ENCODE results near the gene LRRC38.
"Not testable (repeated sequence)": the region's sequence is repeated elsewhere in the genome, so short reads cannot be mapped to it uniquely, and the experiment has no call there.

LRRC38 gene, protein sequence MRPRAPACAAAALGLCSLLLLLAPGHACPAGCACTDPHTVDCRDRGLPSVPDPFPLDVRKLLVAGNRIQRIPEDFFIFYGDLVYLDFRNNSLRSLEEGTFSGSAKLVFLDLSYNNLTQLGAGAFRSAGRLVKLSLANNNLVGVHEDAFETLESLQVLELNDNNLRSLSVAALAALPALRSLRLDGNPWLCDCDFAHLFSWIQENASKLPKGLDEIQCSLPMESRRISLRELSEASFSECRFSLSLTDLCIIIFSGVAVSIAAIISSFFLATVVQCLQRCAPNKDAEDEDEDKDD

DNA sequence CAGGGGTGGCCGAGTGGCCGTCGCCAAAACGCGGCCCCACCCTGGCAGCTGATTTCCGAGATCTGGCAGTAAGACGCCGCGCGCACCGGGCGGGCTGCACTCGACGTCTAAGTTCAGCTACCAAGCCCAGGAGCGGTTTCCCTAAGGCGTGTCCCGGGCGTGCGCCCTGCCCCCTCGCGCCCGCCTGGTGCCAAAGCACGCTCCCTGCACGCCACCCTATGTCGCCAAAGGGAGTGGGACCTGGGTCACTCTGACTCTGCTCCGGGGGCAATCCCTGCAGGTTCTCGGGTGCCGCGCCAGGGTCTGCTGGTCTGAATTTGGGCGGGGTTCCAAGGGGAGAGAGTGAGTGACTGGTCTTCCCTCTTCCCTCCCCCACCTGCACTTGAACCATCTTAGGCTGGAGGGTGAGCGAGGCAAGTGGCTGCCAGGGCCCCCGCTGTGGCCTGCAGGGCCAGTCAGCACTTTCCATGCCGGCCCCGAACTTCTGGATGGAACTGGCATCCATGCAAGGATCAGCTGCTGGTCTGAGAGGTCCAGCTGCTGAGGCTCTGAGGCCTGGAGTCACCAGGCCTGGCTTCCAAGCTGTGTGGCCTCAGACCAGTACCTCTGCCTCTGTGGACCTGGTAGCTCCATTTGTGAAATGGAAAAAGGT is at the start of gene LRRC38:
Gene LRRC38, minus strand, starts transcription at position 109 of the 652 bp plus-strand sequence. CDS start 410 bp downstream, outside the sequence.
- DNase-seq, result no peak

DNA sequence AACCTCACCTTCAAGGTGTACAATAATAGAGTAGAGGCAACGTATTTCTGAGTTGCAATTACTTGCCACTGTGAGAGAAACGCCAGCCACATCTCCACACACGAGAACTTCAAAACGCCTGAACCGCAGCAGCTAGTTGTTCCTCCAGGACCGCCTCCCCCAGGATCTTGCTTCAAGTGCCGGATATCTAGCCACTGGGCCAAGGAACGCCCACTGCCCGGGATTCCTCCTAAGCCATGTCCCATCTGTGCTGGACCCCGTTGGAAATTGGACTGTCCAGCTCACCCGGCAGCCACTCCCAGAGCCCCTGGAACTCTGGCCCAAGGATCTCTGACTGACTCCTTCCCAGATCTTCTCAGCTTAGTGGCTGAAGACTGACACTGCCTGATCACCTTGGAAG is 49.2 kb upstream of the LRRC38 start:
- DNase-seq, result not testable (repeated sequence)

DNA sequence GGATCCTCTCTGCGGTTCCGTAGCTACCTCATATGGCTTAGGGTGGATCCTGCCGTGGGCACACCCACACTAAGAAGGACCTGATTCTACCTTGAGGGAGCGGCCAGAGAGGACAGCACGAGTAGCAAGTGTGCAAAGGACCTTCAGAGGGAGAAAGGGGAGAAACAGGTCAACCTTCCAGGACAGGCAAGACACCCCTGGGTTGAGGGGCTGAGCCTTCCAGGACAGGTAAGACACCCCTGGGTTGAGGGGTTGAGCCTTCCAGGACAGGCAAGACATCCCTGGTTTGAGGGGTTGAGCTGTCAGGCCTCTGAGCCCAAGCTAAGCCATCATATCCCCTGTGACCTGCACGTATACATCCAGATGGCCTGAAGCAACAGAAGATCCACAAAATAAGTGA is 46.7 kb upstream of the LRRC38 start:
- no peak for DNase-seq

DNA sequence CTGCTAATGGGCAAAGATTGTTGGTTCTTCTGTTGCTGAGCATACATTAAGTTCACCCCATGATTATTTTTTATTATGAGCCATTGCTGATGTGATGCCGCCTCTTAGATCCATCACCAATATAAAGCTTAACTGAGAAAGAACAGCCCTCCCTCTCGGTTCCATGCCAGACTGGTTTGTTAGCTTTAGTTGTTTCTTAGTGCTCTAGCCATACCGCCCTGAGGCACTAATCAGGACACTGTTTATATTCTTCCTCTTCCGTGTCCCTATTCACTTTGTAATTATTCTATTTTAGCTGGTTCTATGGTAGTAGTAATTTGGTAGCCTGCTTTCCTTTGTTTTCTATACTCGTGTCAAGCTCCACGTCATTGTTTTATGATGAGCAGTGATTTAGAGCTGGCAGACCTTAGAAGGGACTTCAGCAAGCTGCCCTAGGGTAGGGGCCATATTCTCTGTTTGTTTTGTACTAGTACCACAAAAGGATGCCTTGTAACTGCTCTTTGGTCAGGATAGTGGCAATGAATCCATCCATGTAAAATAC is 42.5 kb upstream of the LRRC38 start:
- no peak for DNase-seq

DNA sequence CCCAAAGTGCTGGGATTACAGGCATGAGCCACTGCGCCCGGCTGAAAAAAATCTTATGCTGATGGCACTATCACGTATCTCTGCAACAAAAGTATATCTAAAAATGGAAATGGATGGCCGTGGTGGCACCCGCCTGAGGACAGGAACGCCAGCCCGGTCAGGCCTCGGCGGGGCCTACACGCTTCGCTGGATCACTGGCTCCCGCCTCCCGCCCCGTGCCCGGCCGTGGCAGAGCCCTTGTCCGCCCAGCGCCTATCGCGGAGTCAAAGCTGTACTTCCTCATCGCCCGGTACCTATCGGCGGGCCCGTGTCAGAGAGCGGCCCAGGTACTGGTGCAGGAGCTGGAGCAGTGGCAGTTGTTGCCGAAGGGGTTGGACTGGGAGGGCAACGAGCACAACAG is 41.0 kb upstream of the LRRC38 start:
- DNase-seq, result no peak

DNA sequence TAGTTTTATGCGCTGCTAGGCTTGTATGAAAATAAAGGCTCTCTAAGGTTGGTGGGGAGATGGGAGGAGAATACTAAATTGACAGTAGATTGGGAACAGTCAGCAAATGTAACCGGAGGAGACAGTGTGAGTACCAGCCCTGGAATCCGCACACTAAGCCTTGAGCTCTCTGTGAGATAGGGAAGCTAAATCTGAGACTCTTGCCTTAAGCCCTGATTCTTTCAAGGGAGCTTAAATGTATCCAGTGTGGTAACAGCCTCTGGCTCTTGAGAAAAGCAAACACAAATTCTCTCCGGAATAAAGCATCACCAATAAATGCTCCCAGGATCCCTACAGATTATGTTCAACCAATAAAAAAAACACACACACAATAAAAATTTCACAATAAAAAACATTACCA is 36.9 kb upstream of the LRRC38 start:
- DNase-seq, result no peak

DNA sequence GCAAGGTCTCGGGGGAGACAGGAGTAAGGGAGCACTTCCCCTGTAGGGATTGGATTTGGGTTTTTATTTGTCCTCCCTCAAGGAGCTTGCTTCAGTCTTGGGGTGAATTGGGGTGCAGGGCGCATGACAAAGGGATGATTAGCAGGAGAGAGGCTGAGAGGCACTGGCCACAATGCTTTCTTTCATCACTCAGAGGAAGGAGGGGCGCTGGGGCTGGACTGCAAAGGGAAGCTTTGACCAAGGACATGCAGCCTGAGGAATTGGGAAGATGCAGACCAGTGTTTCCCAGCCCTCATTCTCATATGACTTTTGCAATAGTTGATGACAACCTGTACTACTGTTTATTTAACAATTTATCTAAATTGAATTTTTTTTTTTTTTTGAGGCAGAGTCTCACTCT is 35.7 kb upstream of the LRRC38 start:
- DNase-seq, result no peak

DNA sequence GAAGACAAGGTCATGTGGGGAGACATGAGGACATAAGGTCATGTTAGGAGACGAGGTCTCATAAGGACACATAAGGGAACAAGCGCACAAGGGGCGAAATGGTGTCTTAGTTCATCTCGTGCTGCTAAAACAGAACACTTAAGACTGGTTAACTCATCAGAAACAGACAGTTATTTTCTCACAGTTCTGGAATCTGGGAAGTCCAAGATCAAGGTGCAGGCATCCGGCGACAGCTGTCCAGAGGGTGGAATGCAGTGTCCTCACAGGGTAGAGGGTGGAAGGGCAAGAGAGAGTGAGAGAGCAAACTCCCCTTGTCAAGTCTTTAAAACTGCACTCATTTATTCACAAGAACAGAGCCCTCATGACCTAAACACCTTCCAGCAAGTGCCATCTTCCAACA is 35.2 kb upstream of the LRRC38 start:
- DNase-seq, result no peak

DNA sequence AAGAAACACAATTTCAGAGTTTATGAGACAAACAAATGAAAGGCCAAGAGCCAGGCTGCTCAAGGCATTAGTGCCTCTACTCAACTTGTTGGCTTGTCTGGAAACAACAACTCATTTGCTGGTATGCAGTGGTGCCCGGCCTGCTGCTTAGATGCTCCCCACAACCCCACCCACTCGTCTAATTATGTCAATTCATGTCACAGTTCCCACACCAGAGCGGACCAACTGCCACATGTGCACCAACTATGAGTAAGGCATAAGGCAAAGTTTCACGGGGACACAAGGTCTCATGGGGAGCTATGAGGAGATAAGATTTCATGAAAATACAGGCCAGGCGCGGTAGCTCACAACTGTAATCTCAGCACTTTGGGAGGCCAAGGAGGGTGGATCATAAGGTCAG is 34.5 kb upstream of the LRRC38 start:
- DNase-seq, result no peak

DNA sequence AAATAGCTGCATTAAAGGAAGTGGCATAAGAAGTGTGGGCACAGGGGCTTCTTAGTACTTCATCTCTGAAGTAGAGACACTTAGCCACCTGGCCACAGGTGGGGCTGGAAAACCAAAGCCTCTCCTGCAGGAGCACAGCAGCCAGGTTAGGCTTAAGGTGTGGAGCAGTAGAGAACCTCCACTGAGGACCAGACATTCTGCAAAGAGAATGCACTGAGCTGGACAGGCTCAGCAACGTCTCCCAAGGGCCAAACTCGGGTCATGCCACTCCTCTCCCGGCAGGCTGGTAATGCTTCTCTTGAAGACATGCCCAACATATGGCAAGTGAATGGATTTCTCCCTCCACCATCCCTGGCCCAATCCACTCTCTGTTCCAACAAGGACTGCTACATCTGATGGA is 33.0 kb upstream of the LRRC38 start:
- DNase-seq, result no peak

DNA sequence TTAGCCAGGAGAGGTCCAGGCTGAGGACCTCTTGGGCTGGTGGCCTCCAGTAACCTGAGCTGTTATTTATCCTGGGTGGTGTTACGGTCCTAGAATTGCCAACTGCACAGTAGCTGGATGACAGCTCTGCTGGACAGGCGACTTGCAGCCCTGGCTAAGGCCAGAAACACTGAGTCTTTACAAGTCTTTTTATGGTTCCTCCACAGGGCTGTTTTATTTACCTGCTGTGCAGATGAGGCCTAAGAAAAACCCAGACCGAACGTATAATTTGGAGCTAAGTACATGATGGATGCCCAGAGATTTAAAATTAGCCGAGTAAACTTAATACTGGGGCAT is 30.4 kb upstream of the LRRC38 start:
- no peak for DNase-seq

DNA sequence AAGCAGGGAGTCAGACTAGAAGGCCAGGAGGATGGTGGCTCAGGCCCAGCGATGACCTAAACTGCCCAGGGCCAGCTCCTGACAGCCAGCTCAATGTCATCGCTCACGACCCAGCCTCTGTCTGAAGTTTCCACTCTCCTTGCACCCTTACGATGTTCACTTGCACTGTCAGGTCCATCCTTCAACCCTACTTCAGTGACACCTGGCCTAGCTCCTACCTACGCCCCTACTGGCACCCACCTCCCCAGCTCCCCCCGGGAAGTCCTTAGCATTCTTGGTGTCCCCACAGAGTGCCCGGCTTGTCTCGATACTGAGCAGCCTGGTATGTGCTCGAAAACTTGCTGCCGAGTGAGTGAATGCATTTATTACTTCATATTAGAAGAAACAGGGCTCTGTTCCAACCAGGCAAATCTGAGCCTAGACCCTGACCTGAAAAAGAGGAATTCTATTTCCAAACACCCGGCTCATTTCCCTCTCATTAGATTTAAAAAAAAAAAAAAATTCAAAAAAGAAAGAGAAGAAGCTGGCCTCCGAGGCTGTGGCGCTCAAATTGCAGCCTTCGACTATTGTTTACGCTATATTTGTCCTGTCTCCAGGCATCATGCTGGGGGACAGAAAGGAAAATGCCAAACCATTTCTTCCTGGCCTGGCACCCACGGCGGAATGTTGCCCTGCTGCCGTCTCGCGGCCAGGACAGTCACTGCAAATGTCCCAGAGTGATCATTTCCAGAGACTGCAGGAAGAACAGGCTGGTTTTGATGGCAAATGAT is 29.8 kb upstream of the LRRC38 start:
- DNase-seq, result no peak

DNA sequence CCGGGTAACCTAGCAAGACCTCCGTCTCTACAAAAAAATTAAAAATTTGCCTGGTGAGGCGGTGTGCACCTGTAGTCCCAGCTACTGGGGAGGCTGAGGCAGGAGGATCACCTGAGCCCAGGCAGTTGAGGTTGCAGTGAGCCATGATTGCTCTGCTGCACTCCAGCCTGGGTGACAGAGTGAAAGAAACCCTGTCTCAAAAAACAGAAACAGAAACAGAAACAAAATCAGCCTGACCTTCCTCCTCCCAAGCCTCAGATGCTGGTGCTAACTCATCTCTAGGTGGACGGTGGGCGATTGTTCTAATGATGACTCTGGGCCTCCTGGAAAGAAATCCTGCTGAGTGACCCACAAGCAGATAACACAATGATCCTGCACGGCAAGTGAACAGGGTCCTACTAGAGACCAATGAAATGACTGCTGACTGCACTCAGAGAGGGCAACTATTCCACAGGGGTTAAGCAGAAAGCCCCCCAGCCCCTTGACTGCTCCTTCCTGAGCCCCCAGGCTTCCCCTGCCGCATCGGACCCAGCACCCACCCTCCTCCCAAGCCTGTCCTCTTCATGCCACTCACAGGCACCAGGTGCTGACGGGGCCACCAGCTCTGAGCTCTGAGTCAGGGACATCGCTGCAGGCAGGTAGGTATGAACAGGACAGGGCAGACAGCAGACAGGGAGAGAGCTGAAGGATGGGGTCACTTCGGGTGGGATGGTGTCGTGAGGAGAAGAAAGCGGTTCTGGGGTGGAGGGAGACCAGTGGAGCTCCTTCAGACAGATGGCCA is 27.8 kb upstream of the LRRC38 start:
- DNase-seq, result no peak

DNA sequence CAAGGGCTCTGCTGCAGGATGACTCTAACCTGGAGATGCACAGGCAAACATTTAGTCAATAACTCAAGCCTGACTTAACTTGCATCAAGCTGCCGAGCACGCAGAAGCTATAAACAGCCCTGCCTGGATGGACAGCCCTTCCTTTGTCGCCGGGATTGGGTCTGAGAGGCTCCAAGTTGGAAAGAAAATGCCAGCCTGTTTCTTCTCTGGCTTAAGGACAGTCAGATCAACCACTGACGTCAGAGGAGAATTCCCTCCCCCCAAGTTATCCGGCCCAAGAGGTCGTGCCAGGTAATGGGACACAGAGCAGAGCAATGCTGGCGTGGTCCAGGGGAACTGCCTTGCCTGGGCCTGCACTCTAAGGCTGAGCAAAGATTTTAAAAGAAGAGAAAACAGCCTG is 27.1 kb upstream of the LRRC38 start:
- DNase-seq, result no peak

DNA sequence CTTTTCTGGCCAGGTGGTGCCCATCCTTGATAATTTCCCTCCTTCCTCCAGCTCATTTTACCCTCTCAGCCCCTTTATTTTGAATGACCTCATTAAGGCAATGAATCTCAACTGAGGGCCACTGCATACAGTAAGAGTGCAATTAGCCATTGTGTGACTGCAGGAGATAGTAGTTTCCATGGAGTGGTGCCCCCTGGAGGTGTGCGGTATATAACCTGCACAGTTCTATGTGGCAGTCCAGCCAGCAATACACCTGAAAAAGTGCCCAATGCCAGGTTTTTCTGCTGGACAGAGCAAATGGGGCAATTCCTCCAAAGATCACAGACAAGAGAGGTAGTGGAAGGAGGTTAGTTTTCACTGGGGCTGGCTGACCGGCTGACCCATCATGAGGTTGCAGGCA is 25.9 kb upstream of the LRRC38 start:
- no peak for DNase-seq

DNA sequence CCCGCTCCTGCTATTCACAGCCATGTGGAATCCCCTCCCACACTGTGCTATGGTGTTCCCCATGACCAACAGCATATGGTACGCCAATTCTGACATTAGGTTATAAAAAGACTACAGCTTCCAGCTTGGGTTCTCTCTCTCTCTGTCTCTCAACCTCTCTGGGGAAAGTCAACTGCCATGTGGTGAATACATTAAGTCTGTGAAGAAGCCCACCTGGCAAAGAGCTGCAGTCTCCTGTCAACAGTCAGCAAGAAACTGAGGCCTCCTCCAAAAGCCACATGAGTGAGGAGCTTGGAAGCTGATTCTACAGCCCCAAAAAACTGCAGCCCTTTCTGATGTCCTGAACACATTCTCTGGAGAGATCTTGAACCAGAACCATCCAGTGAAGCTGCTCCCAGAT is 25.0 kb upstream of the LRRC38 start:
- DNase-seq, result no peak

DNA sequence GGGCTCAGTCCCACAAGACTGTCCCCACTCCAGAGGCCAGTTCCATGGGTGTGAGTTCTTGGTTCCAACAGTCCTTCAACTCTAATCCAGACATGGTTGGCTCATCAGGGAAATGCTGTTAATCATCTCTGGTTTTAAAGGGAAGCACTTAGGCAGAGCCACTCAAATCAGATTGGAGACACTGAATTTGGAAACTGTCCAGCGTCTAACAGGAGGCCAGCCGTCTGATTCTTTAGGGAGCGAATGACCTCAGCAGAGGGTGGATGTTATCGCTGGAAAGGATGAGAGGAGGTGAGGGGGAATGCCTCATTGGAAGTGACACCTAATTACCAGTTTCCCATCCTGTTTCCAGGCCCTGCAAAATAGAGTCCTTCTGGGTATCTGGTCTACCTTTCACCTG is 22.8 kb upstream of the LRRC38 start:
- no peak for DNase-seq

DNA sequence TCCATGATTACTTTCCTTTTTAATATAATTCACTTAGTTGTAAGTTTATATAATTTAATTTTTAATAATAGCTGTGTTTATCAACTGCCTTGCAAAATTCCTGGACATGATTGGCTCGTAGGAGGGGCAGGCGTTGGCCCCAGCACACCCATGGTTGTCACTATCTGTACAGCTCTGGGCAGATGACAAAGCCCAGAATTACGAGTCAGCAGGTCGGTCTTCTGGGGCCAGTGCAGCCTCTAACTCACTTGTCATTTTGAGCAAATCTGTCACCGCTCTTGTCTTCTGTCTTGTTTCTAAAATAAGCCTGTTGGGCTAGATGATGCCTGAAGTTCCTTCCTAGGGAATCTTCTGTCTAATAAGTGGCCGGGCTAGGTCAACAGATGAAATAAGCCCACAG is 21.4 kb upstream of the LRRC38 start:
- no peak for DNase-seq

DNA sequence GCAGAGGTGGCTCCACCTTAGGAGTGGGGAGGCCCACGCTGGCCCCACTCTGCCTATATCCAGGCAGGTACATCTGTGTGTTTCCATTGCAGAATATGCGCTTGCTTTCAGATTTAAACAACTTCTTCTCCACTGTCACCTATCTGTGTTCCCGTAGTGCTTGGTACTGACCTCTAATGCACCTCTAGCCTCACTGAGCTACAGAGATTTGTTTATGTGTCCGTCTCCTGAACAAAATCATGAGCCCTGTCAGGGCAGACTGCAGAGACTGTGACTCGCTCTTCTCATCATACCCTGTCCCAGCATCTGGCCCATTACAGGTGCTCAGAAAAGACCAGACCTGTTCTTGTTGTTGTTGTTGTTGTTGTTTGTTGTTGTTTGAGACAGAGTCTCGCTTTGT is 14.5 kb upstream of the LRRC38 start:
- DNase-seq, result no peak

DNA sequence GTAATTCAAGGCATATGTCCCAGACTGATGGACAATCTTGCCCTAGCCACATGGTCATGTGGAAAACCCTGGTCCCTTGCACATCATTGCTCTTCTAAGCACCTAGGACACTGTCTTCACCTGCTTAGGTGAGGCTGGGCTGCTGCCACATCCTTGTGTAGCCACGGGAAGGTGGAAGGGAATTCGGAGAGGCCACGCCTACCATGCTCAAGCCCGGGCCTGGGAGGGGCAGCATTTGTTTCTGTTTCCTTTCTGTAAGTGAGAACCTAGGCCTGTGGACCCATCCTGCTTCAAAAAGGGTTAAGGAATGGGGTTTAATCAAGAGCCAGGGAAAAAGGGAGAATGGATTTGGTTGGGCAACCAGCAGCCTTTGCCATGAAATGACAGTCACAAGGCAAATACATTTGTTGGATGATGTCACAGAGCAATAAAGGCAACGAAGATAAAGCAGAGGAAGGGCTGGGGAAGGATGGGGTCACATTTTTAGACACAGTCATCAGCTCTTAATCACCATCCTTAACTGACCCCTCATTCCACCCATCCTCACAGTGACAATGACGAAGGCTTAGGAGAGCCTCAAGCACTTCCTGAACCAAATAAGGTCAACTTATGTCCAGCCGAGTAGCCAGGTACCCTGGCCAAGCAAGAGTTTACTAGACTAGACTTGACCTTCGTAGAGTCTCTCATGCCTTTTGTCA is 10.1 kb upstream of the LRRC38 start:
- DNase-seq, result no peak

DNA sequence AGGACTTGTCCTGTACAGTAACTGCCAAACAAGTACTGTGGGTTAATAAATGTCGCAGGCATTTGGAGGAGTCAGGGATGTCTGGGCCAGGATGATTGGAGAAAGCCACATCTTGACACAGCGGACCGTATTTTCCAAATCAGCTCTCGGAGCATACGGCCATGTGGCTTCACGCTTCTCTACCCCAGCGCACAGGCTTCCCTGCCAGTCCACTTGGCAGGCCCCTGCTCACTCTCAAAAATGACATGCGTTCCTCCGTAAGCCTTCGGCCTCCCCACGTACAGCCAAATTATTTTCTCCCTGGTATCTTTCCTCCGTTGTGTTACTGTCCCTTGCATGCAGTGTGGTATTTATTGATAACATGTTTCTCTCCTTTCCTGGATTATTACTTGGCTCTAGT is 7.2 kb upstream of the LRRC38 start:
- no peak for DNase-seq

DNA sequence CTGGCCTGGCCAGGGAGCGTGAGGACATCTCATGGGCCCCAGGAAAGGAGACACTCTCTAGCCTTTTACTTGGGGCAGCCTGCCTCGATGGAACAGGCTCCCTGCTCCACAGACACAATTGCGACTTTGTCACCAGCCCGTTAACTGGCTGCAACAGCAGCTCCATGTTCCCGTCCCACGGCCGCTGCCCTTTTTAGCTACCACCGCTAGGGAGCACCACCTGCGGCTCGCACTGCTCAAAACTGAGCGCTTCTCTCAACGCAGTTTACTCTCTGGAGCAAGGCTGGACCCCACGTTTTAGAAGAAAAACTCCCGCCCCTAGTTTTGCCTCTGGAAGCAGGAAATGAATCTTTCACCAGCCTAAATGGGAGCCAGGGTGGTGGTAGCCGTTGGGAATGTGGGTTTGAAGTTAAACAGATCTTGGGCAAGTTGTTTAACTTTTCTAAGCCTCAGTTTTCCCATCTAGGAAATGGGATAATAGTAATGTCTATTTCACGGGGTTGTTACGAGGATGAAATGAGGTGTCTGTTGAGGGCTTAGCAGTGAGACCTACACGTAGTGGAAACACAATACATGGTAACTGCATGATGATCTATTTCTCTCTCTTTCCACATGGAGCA is 3.5 kb upstream of the LRRC38 start:
- DNase-seq, result peak; percentile 3
